ENCODE results near the gene CRIP2. TPM values are rescaled to one million over a fixed set of nuclear protein-coding genes. Genes with fewer than 3 reads are reported as not detected.

CRIP2 gene
- total RNA-seq, 1 donor from 2014 or later, result 82.8 TPM

DNA sequence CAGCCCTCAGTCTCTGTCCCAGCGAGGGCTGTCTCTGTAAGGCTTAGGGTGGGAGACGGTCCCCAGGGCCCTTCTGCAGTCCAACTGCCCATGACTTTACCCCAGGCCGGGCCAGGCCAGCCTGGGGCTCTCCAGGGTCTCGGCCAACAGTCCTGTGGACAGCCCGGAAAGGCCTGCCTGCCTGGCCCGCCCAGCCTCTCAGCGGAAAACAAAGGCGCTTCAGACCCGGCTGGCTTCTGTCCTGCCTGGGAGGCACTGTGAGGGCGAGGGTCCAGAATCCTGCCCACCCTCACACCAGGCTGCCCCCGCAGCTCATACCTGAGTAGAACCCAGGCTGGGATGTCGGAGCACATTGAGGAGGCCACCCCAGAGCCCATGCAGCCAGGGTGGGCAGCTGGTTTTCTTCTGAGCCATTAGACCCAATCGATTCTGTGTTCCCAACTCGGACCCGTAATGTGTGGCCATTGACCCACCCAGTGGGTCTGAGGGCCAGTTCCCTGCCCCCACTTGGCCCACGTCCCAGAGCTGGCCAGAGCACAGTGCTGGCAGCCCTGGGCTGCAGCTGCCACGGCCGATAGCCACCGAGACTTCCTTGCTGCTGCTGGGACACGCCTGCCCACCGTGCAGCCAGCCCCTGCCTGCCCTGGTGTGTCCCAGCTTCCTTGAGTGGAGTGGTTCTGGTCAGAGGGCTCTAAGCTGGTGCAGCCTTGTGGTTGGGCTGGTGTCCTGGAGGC, 1.6 kb downstream of the CRIP2 start:
- DNase-seq (ENCODE audit: low spot score), result no peak

DNA sequence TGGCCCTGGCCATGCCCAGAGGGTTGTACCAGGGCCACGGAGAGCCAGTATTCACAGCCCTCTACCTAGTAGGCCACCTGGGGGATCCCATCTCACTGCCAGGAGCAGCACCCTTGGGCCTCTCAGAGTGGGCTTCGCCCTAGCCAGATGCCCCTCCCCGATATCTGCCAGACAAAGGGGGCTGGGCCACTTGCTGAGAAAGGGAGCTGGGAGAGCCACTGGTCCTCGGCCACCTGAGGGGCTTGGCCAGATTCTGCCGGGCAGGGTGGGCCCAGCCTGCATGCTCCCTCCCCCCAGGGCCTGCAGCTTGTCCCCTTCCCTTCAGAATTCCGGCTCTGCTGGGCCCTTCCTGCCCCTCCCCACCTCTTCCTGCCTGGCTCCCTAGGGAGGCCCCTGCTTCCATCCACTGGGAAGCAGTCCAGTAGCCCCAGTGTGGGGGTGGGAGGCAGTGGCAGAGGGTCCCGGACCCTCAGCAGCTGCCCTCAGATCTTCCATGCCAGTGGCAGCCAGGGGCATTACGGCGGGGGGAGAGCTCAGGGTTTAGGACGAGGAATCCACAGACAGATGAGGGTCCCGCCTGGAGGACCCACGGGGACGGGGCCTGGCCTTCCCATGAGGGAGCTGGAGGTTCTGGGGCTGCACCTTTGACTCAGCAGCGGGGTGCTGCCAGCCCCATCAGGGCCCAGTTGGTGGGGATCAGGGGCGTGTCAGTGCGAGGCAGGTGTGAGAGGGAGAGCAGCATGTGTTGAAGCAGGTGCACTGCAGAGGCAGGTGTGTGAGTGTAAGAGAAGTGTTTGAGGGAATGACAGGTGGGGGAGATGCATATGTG, 2.4 kb downstream of the CRIP2 start:
- no peak for DNase-seq (ENCODE audit: low spot score)

DNA sequence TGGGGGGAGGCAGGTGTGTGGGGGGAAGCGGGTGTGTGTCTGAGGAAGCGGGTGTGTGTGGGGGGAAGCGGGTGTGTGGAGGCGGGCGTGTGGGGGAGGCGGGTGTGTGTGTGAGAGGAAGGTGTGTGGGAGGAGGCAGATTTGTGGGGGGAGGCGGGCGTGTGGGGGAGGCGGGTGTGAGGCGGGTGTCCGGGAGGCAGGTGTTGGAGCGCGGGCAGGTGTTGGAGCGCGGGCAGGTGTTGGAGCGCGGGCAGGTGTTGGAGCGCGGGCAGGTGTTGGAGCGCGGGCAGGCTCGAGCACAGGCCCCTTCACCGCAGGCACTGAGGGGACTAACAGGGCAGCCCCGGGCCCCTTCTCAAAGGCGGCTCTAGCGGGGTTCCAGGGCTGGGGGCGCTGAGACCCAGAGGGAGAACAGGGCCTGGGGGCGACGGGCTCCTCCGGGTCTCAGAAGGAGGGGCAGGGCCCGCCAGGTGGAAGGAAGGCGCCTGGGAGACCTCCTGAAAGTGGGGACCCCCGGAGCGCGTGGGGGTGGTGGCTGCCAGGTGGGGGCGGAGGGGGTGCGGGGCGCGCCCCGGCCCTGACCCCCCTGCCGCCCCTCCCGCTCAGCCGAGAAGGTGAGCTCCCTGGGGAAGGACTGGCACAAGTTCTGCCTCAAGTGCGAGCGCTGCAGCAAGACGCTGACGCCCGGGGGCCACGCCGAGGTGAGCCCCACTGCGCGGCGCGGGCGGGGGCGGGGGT, 3.2 kb downstream of the CRIP2 start:
- DNase-seq (ENCODE audit: low spot score), result no peak

DNA sequence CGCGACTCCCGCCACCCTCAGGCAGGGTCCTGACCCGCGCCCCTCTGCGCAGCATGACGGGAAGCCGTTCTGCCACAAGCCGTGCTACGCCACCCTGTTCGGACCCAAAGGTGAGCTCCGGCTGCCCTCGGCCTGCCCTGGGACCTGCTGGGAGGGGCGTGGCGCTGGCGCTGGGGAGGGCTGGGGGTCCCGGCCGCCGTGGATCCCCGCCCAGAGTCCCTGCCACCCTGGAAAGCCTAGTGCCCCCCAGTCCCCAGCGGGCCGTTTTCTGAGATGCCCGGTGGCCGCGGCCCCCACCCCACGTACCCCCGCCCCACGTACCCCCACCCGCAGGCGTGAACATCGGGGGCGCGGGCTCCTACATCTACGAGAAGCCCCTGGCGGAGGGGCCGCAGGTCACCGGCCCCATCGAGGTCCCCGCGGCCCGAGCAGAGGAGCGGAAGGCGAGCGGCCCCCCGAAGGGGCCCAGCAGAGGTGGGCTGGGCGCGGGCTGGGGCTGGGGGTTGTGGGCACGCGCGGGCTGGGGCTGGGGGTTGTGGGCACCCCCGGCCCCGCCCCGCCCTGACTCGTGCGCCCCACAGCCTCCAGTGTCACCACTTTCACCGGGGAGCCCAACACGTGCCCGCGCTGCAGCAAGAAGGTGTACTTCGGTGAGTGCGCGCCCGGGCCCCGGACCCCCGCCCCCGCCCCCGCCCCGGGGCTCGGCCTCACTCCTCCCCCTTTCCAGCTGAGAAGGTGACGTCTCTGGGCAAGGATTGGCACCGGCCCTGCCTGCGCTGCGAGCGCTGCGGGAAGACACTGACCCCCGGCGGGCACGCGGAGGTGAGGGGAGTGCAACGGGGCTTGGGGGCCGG, 4.0 kb downstream of the CRIP2 start:
- no peak for DNase-seq (ENCODE audit: low spot score)

DNA sequence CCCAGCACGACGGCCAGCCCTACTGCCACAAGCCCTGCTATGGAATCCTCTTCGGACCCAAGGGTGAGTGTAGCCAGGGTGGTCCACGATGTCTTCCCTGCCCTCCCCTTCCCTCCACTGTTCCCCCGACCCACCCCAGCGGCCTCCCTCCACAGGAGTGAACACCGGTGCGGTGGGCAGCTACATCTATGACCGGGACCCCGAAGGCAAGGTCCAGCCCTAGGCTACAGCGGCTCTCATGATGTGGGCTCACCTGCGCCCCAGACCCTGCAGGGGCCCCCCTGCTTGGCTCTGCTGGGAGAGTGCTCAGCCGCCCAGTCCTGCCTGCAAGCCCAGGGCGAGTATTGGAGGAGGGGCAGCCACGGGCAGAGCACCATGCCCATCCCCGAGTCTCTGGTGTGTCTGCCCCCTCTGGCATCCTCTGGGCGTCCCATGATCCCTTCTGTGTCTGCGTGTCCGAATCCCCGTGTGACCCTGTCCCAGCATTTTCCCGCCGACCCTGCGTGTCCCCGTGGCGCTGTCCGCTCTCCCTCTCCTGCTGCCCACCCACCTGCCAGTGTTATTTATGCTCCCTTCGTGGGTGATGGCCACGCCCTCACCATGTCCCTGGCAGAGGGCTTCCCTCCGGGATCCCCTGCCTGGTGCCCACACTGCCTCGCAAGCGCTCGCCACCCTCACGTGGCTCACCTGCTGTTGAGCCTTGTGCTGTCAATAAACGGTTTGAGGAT, 5.0 kb downstream of the CRIP2 start:
- no peak for DNase-seq (ENCODE audit: low spot score)

DNA sequence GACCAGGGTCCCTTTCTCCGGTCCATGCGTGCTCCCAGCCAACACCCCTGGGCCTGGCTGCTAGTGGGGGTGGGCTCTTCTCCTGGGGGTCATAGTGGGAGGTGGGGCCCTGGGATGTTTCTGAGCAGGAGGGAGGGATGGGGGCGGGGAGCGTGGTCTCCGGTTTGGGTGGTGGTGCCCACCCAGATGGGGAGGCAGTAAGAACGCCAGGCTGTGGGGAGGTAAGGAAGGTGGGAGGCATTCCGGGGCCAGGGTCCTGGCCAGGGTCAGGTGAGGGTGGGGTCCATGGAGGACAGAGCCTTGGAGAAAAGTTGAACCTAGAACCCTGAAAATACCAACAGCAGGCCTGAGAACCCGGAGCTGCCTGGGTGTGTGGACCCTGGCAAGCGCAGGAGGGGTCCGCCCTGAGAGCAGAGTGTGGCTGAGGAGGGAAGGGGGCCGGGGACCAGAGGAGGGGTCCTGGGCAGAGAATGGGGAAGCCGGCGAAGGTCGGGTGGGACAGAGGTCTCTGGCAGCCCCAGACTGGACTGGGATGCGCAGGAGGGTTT, 5.7 kb downstream of the CRIP2 start:
- DNase-seq (ENCODE audit: low spot score), result no peak

DNA sequence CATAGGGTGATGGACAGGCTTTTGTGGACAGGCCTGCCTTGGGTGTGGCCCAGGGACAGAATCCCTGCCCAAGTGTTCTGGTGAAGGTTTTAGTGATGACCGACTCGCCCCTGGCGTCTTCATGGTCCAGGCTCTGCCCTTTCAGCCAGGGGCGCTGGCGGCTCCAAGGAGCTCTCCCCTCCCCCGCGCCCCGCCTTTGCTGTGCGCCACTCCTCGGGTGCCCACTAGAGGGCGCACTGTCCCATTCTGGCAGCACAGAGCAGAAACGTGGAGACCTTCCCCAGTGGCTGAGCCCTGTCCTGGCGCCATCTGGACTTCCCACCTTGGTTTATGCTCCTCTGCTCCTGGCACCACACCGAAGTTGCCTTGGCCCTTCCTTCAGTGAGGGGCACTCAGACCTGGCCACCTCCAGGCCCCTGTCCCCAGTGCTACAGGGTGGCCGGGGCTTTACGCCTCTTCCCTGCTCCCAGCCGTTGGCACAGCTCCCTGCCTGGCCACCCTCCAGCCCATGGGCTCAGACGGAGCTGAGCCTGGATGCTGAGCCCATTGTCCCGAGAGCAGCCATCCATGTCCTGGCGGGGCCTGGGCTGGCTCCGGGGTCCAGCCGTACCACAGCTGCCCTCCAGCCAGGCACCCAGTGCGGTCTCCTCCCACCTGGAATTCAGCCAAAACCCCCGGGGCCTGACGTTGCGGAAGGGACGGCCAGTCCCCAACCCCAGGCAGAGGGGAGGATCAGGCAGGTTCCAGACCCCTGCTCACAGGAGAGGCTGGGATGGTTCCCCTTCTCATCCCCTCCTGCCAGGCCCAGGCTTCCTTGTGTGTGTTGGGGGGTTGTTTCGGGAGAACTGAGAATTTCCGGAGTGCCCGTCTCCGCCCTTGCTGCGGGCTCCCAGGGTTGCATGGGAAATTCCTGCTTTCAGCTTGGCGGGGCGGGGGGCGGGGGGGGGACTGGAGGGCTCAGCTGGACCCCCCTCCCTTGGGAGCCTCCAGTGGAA, 6.5 kb downstream of the CRIP2 start:
- DNase-seq (ENCODE audit: low spot score), result peak; percentile 96

DNA sequence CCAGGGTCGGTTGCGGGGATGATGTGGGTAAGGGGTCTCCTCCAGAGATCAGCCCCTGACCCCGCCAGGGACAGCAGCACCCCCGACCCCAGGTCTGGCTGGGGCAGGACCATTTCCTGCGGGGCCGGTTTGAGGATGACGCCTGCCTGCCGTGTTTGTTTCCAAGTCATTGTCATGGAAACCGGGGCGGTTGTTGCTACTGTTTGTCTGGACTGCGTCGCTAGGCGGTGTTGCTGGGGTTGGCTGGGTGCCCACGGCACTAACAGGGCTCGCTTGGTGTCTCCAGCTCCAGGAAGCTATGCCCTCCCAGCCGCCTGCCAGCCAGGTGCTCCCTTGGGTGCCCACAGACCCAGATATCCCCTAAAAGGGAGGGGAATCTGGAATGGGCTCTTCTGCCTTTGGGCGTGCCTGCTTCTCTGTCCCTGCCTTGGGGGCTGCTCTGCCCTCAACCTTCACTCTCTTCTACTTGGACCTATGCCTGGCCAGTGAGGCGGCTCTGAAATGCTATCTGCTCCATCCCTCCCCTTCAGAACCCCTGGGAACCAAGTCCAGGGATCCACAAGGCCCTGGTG, 7.4 kb downstream of the CRIP2 start:
- DNase-seq (ENCODE audit: low spot score), result peak; percentile 99

DNA sequence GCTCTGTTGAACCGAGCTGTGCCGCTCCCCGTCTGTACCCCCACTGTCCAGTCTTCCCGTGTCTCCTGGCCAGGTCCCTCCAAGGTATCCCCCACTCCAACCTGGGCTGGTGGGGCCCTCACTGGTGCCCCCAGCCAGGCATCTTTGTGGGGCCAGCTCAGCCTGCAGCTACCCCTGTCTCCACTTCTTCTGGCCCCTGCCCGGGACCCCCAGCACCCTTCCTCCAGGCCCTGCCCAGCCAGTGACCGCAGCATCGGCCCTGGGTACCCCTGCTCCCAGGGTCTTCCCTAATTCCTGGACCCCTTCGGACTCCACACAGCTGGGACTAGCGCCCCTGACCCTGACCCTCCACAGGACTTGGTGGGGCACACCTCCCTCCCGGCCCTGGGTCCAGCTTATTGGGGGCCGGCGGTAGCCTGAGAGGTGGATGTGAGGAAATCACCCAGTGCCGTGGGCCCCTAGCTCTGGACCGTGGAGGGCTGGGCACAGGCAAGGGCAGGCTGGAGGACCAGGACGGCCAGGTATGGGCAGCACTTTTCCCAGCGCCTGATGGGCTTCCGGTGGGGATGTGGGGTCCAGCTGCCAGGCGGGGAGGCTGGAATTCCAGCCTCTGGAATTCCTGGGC, 8.0 kb downstream of the CRIP2 start:
- DNase-seq (ENCODE audit: low spot score), result no peak

DNA sequence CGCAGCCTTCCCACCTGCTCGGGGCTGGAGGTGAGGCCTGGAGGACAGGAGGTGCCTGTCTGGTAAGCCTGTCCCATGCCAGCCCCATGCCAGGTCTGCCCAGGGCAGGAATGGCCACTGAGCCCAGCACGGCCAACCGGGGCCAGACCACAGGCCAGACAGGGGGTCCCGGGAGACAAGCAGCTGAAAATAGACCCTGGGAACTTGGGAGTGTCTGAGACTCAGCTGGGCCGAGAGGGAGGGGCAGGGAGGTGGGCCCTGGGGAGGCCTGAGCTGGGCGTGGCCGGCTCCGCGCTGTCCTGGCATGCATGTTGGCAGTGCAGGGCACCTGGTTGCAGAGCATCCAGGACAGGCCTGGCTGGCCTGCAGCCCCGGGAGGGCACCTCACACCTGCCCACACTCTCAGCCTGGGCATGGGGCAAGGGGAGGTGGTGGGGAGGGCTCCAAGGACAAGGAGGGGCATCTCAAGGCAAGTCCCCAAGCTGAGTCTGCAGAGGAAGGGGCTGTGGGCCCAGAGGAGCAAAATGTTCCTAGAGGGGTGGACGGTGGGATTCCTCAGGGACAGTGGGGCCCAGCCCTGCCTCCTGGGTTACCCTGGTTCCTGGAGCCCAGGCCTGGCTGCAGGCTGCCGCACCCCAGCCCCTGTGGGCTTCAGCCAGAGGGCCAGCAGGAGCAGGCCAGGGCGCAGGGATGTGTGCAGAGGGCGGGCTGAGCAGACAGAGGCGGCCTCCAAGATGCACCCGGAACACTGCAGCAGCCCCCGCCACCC, 8.9 kb downstream of the CRIP2 start:
- no peak for DNase-seq (ENCODE audit: low spot score)

DNA sequence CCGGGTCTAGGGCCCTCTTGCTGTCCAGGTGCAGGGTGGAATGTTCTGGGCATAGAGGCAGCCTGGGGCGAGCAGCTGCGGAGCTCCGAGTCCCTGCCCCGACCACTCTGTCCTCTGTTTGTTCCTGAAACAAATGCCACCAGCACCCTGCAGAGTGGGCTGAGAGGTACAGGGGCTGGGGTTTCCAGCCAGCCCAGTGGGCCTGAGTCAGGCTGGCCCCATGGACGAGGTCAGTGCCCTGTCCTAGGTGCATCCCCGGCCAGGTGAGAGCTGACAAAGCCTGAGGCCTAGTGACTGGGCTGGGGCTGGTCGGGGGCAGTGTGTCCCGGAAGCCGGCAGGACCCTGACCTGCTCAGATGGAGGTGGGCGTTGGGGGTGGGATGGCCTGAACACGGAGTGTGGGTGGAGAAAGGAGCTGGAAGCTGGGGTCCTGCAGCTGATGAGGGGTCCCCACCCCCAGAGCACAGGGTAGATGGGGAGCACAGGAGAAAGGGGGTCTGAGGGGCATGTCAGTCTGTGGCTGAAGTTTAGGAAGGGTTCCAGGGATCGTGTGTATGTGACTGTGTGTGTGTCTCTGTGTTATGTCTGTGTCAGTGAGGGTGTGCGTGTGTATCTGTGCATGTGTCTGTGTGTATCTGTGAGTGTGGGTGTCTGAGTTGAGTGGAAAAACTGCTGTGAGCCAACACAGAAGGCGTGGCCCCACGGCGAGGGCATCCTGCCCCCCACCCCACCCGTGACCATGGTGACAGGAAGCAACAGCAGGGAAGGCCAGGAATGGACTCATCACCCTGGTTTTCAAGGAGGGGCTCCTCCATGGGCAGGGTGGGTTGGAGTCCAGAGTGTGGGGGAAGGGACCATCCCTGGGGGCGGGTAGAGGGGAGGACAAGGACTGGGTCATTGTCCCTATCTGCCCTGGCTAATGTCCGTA, 9.7 kb downstream of the CRIP2 start:
- DNase-seq (ENCODE audit: low spot score), result no peak

DNA sequence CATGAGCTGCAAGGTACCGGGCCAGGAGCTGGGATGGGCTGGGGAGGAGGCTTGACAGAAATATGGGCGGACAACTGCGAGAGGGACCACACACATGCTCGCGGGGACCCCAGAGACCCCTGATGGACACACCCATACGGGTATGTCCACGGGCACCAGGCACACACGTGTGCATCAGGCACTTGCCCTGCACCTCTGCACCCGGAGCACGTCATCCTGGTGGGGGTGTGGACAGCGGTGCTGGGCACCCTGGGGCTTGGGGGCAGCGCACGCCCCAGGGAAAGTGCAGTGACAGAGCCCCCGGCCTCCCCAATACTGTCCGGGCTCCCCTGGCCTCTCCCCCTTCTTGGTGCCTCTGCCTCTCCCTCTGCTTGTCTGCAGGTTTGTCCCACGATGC, 10.4 kb downstream of the CRIP2 start:
- no peak for DNase-seq (ENCODE audit: low spot score)

DNA sequence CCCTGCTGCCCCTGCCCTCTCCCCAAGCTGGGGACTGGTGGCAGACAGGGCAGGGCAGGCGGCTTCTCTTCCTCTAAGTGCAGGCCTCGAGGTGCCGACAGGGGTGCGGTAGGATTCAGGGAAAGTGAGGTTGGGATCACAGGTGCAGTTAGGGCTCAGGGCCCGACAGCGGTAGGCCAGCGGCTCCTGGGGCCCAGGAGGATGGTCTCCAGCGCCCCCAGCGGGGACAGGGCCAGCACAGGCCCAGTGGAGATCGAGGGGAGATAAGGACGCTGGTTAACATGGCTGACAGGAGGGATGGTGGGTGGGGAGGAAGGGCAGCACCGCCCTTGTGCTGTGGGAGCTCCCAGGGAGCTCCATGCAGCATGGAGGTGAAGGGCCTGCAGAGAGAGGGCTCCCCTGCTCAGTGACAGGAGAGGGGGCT, 11.1 kb downstream of the CRIP2 start:
- no peak for DNase-seq (ENCODE audit: low spot score)

DNA sequence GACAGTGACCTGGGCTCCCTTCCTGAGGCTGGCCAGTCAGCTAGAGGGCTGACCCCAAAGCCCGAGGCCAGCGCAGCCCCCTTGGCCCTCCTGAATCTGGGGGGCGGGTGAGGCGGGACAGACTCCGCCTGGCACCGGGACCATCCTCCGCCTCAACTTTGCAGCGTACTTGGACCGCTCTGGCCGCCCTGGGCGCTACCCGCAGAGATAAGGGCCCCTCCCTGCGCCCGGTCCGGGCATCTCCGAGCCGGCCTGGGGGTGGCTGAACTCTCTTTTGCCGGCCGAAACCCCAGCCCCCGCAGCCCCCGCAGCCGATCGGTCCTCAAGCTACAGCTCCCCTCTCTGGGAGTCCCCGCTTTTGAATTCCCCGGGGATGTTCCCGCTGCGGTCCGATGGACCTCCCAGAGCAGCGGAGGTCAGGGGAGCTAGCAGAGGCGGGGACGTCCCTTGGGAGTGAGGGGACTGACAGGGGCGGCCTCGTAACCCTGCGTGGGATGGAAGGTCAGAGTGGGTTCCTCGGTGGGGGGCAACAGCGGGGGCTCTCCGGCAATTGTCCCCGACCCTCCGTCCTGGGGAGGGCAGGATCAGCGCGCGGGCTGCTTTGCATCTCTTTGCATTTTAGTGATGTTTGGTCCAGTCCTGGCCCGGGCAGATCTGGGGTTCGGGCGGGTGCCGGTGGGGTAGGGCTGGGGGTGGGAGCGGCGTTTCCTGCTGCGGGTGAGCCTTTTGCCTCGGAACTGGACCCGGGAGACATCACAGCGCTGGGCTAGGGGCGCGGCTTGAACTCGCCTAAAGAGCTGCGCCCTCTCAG, 11.7 kb downstream of the CRIP2 start, which contains the start of gene CRIP1:
TSS of gene CRIP1 (plus strand) at position 724 of the 811 bp plus-strand sequence. CDS start 374 bp downstream, outside the sequence.
- no peak for DNase-seq (ENCODE audit: low spot score)

DNA sequence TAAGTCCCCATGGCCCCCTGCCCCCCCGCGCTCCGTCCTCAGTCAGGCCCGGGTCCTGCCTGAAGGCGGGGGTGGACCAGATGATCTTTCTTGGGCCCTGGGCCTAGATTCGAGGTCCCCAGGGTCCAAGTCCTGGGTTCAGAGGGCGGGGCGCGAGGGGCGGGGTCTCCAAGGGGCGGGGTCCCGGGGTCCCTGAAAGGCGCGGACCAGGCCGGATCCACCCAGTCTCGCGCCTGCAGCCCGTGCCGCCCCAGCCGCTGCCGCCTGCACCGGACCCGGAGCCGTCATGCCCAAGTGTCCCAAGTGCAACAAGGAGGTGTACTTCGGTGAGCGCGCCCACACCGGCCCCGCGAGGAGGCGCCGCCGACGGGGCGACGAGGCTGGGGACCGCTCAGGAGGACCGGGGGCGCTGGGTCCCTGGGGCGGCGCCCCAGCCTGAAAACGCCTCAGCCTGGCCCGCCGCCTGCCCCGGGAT, 12.4 kb downstream of the CRIP2 start:
- peak; percentile 95 for DNase-seq (ENCODE audit: low spot score)

Data from mesenteric fat pad (tissue), 1 donor.